ENCODE data around the gene SULT1B1.

- TF ChIP-seq EZH2 (IDR thresholded peaks at IDR 0.05; ENCODE audit: insufficient read depth, poor library complexity, severe bottlenecking) (no peak), EZH2phosphoT487 (IDR thresholded peaks at IDR 0.05; ENCODE audit: insufficient read depth, low read depth) (no peak)
Measured at GRCh38 chr4:69726971-69727370, 33.4 kb downstream of the SULT1B1 start.

Data from GM23248 (cell line).